Measurements from ENCODE around the gene KPRP. TPM values are rescaled to one million over a fixed set of nuclear protein-coding genes. Genes with fewer than 3 reads are reported as not detected.

The KPRP gene
- total and polyA plus RNA-seq, 2 donors from 2014 or later = not detected

DNA sequence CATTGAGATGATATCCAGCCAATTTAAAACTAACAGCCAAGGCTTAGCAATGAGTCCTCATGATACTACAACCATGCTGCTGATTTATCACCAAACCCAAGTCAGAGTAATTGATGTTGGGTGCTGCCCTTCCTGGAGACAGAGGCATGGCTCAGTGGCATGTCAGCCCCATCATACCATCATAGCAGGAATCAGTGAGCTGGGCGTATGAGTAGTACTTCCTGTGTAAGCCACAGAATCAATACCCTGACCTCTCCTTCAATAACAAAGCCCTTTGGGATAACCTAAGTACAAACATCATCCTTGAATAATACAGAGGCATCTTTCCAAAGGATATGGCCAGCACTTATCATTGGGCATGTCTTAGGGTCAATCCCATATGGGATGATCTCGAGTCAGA lies 25.3 kb downstream of the KPRP start:
- DNase-seq (no peak), FAIRE-seq (no peak)
- Histone ChIP-seq H3K4me1 (ENCODE audit: control insufficient read depth in 2 of 3, insufficient read depth in 2 of 3, low read depth in 1 of 3, low read length in 3 of 3) (no peaks in the 10 kb centered on the region), H3K27ac (ENCODE audit: low read depth in 2 of 2, low read length in 2 of 2) (no peak overlapping the region), H3K9ac (ENCODE audit: low read length in 3 of 3) (no peak overlapping the region), H3K27me3 (ENCODE audit: control insufficient read depth, insufficient read depth, low read length) (no peaks in the 10 kb centered on the region), H3K4me3 (ENCODE audit: low read length in 3 of 3) (no peak overlapping the region), H3K9me3 (ENCODE audit: control insufficient read depth in 2 of 3, insufficient read depth in 1 of 3, low read length in 3 of 3) (no peaks in the 10 kb centered on the region), H3K36me3 (ENCODE audit: control insufficient read depth in 2 of 3, insufficient read depth in 3 of 3, low read length in 3 of 3) (no peaks in the 10 kb centered on the region)
- intact Hi-C loops (cut with DNase I) = no loop called here
- no peak for TF ChIP-seq CTCF (IDR thresholded peaks at IDR 0.05; ENCODE audit: borderline replicate concordance, extremely low read depth, insufficient read depth)

GRCh38 chr1:152786077-152786476 lies 28.3 kb downstream of the KPRP start, which contains the start of gene LCE1E:
Gene LCE1E (plus strand): TSS chr1:152786257. CDS start chr1:152787300, 1,043 bp downstream.
- FAIRE-seq (no peak), DNase-seq (no peak)
- Histone ChIP-seq H3K36me3 (ENCODE audit: control insufficient read depth in 2 of 3, insufficient read depth in 3 of 3, low read length in 3 of 3) (no peaks in the 10 kb centered on the region), H3K9me3 (ENCODE audit: control insufficient read depth in 2 of 3, insufficient read depth in 1 of 3, low read length in 3 of 3) (no peaks in the 10 kb centered on the region), H3K27me3 (ENCODE audit: control insufficient read depth, insufficient read depth, low read length) (no peaks in the 10 kb centered on the region), H3K4me3 (ENCODE audit: low read length in 3 of 3) (no peak within 1 kb of the TSS), H3K4me1 (ENCODE audit: control insufficient read depth in 2 of 3, insufficient read depth in 2 of 3, low read depth in 1 of 3, low read length in 3 of 3) (no peaks in the 10 kb centered on the region), H3K27ac (ENCODE audit: low read depth in 2 of 2, low read length in 2 of 2) (no peak within 1 kb of the TSS), H3K9ac (ENCODE audit: low read length in 3 of 3) (no peak within 1 kb of the TSS)
- intact Hi-C loops (cut with DNase I) = no loop called here
- TF ChIP-seq CTCF (IDR thresholded peaks at IDR 0.05; ENCODE audit: borderline replicate concordance, extremely low read depth, insufficient read depth) = no peak

DNA sequence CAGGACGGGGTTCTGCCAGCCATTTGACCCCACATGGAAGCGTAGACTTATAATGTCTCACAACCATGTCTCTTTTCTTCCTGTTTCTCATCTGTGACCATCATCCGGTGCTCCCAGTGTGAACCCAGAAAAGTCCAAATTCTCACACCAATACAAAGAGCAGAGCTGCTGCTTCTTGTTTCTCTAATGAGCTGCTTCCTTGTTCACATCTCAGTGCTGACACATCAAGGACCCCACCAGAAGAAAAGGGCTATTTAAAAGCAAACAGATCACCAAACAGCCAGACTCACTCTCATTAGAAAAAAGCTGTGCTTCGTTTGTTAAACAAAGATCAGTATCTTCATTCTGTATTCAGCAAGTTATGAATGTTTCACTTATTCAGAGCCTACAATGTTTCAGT lies 37.9 kb downstream of the KPRP start:
- FAIRE-seq = no peak
- Histone ChIP-seq H3K9ac (ENCODE audit: low read length in 3 of 3) (no peak overlapping the region), H3K4me3 (ENCODE audit: low read length in 3 of 3) (no peak overlapping the region), H3K9me3 (ENCODE audit: control insufficient read depth in 2 of 3, insufficient read depth in 1 of 3, low read length in 3 of 3) (no peaks in the 10 kb centered on the region), H3K27ac (ENCODE audit: low read depth in 2 of 2, low read length in 2 of 2) (no peak overlapping the region), H3K4me1 (ENCODE audit: control insufficient read depth in 2 of 3, insufficient read depth in 2 of 3, low read depth in 1 of 3, low read length in 3 of 3) (no peaks in the 10 kb centered on the region), H3K27me3 (ENCODE audit: control insufficient read depth, insufficient read depth, low read length) (no peaks in the 10 kb centered on the region), H3K36me3 (ENCODE audit: control insufficient read depth in 2 of 3, insufficient read depth in 3 of 3, low read length in 3 of 3) (no peaks in the 10 kb centered on the region)
- DNase-seq = no peak
- intact Hi-C loops (cut with DNase I) = no loop called here
- TF ChIP-seq CTCF (IDR thresholded peaks at IDR 0.05; ENCODE audit: borderline replicate concordance, extremely low read depth, insufficient read depth) = no peak

DNA sequence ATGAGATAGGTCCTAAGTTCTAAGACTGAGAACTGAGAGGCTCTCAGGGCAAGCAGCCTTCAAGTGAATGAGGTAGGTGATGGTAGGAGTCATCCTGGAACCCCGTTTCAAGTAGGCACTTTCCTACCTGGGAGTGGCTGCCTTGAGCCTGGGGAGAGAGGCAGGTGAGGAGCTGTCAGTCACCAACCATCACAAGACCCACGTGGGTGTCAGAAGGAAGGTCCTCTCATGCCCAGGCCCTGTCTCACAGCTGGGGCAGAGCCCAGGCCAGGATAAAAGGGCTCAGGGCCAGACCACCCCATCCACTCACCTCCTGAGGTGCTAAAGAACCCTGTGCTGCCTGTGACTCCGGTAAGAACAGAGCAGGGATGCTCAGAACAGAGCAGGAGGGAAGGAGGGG lies 38.6 kb downstream of the KPRP start, which contains the start of gene LCE1D:
Gene LCE1D (plus strand): TSS at position 301 of the 400 bp plus-strand sequence. CDS start 1,074 bp downstream, outside the sequence.
- DNase-seq (no peak), FAIRE-seq (no peak)
- H3K27ac ChIP-seq (ENCODE audit: low read depth in 2 of 2, low read length in 2 of 2) = no peak within 1 kb of the TSS
- no peak for TF ChIP-seq CTCF (IDR thresholded peaks at IDR 0.05; ENCODE audit: borderline replicate concordance, extremely low read depth, insufficient read depth)
- H3K4me1 ChIP-seq (ENCODE audit: control insufficient read depth in 2 of 3, insufficient read depth in 2 of 3, low read depth in 1 of 3, low read length in 3 of 3) = peaks cover 0 to 2% (median 0%) of the 10 kb centered on the region in 3 donors
- H3K36me3 ChIP-seq (ENCODE audit: control insufficient read depth in 2 of 3, insufficient read depth in 3 of 3, low read length in 3 of 3) = no peaks in the 10 kb centered on the region
- intact Hi-C loops (cut with DNase I) = no loop called here
- H3K4me3 ChIP-seq (ENCODE audit: low read length in 3 of 3) = no peak within 1 kb of the TSS
- no peak within 1 kb of the TSS for H3K9ac ChIP-seq (ENCODE audit: low read length in 3 of 3)
- no peaks in the 10 kb centered on the region for H3K27me3 ChIP-seq (ENCODE audit: control insufficient read depth, insufficient read depth, low read length)
- no peaks in the 10 kb centered on the region for H3K9me3 ChIP-seq (ENCODE audit: control insufficient read depth in 2 of 3, insufficient read depth in 1 of 3, low read length in 3 of 3)

Measured in kidney (tissue), 14 donors.